DOHH2 (cell line): ENCODE data around the gene PHAF1.

Source experiments
- H3F3A ChIP-seq: fragments of 200-600 bp; sonication (generic), shearing (Covaris generic); 2 replicates; pipeline ENCODE4 v1.6.0; 2016; ENCODE audit warnings: antibody characterized with exemption, mild to moderate bottlenecking; ENCODE audit not compliant: control insufficient read depth, insufficient read depth
- H3K27ac ChIP-seq: fragments of 200-600 bp; sonication (generic); 2 replicates; pipeline ENCODE4 v1.5.1; 2014; ENCODE audit warnings: low read depth, mild to moderate bottlenecking, low read length, moderate library complexity
- H3K27me3 ChIP-seq: fragments of 200-600 bp; sonication (generic); 2 replicates; pipeline ENCODE4 v1.6.1; 2014; ENCODE audit warnings: mild to moderate bottlenecking, low read length, mixed read lengths; ENCODE audit not compliant: control insufficient read depth
- H3K36me3 ChIP-seq: fragments of 200-600 bp; sonication (generic); 2 replicates; pipeline ENCODE4 v1.6.1; 2014; ENCODE audit warnings: mild to moderate bottlenecking, low read length, moderate library complexity, mixed read lengths; ENCODE audit not compliant: control insufficient read depth
- H3K4me1 ChIP-seq: fragments of 200-600 bp; sonication (generic); 2 replicates; pipeline ENCODE4 v1.6.1; 2014; ENCODE audit warnings: mild to moderate bottlenecking, low read length, mixed read lengths; ENCODE audit not compliant: control insufficient read depth
- H3K4me2 ChIP-seq: fragments of 200-600 bp; sonication (generic); 2 replicates; pipeline ENCODE4 v1.6.0; 2014; ENCODE audit warnings: mild to moderate bottlenecking, low read length, moderate library complexity
- H3K4me3 ChIP-seq: fragments of 200-600 bp; sonication (generic); 2 replicates; pipeline ENCODE4 v1.5.1; 2014; ENCODE audit warnings: mild to moderate bottlenecking, low read length, mixed read lengths
- H3K79me2 ChIP-seq: fragments of 200-600 bp; sonication (generic); 2 replicates; pipeline ENCODE4 v1.6.1; 2014; ENCODE audit warnings: mild to moderate bottlenecking, low read length, mixed read lengths; ENCODE audit not compliant: control insufficient read depth
- H3K9me2 ChIP-seq: fragments of 200-600 bp; sonication (generic); replicated peaks from 2 replicates; pipeline ENCODE4 v1.6.1; 2014; ENCODE audit warnings: mild to moderate bottlenecking, low read length, mixed read lengths; ENCODE audit not compliant: control insufficient read depth
- H3K9me3 ChIP-seq: fragments of 200-600 bp; sonication (generic); 2 replicates; pipeline ENCODE4 v1.6.1; 2014; ENCODE audit warnings: antibody characterized with exemption, low read length, mixed read lengths; ENCODE audit not compliant: control insufficient read depth, insufficient read depth
- H4K20me1 ChIP-seq: fragments of 200-600 bp; sonication (generic); 2 replicates; pipeline ENCODE4 v1.6.0; 2014; ENCODE audit warnings: low read depth, mild to moderate bottlenecking, antibody characterized with exemption, low read length, moderate library complexity; ENCODE audit not compliant: control insufficient read depth, insufficient read depth
- EZH2phosphoT487 ChIP-seq: fragments of 200-600 bp; sonication (generic); IDR thresholded peaks from 2 replicates; pipeline ENCODE4 v1.6.1; 2017; ENCODE audit warnings: borderline replicate concordance, mild to moderate bottlenecking, antibody characterized with exemption, low read length, moderate library complexity, mixed read lengths
- TF ChIP-seq, protein P1 (sequence below): fragments of 200-600 bp; sonication (generic); IDR thresholded peaks from one replicate; pipeline ENCODE4 v1.5.1; 2014; ENCODE audit warnings: antibody characterized with exemption, mild to moderate bottlenecking, low read depth, low read length; ENCODE audit not compliant: poor library complexity, severe bottlenecking

PHAF1 gene

DNA sequence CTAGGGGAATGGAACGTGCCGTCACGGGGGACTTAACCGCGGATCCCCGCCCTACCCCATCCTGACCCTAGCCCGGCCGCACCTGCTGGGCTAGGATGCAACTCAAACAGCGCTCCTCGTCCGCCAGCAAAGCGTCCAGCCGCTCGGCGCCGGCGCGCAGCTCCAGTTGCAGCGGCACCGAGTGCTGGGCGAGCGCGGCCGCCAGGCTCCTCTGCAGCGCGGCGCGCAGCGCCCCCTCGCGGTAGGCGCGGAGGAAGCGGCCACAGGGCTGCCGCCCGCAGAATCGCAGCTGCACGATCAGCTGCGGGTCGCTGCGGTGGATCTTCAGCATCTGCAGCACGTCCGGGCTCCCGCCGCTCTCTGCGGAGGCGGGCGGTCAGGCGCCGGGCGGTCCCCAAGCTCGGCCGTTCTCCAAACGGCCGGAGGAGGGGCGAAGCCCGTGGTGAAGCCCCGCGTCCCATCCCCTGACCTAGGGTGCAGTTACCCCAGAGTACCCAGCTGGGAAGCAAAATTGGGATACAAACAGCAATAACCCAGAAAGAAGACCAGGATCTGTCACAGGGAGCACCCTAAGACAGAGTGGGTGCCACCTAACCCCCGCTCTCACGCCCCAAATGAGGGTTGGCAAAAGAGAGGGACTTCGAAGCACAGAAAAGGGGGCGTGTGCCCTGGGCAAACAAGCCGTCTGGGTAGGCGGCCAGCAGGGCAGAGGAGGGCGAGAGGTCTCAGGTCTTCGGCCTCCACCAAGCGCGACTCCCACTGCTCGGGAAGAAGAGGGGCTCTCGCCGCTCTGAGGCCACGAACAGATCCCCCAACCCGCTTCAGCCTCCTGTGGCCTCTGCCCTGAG, 45.8 kb downstream of the PHAF1 start:
- Histone ChIP-seq H3K4me3 (0 out of 2 replicates have a peak overlapping the region, but pooled peaks have one; percentile 31), H3K9me3 (no peaks in the 10 kb centered on the region)

GRCh38 chr16:67156143-67156844, 46.6 kb downstream of the PHAF1 start:
- Histone ChIP-seq H4K20me1 (peaks cover 9% of the 10 kb centered on the region; the same call in 1 of the 2 replicates), H3K27ac (no peak overlapping the region), H3K9me3 (no peaks in the 10 kb centered on the region), H3K9me2 (no peaks in the 10 kb centered on the region), H3K27me3 (peaks cover 17% of the 10 kb centered on the region), H3F3A (peaks cover 13% of the 10 kb centered on the region), H3K36me3 (no peaks in the 10 kb centered on the region), H3K4me2 (no peak overlapping the region), H3K4me3 (no peak overlapping the region), H3K79me2 (no peaks in the 10 kb centered on the region), H3K4me1 (peaks cover 31% of the 10 kb centered on the region)
- TF ChIP-seq EZH2phosphoT487: no peak
- TF ChIP-seq, protein P1, sequence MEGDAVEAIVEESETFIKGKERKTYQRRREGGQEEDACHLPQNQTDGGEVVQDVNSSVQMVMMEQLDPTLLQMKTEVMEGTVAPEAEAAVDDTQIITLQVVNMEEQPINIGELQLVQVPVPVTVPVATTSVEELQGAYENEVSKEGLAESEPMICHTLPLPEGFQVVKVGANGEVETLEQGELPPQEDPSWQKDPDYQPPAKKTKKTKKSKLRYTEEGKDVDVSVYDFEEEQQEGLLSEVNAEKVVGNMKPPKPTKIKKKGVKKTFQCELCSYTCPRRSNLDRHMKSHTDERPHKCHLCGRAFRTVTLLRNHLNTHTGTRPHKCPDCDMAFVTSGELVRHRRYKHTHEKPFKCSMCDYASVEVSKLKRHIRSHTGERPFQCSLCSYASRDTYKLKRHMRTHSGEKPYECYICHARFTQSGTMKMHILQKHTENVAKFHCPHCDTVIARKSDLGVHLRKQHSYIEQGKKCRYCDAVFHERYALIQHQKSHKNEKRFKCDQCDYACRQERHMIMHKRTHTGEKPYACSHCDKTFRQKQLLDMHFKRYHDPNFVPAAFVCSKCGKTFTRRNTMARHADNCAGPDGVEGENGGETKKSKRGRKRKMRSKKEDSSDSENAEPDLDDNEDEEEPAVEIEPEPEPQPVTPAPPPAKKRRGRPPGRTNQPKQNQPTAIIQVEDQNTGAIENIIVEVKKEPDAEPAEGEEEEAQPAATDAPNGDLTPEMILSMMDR: no peak

More for the DNA sequence above, 45.8 kb downstream of the PHAF1 start:
- no peak for TF ChIP-seq EZH2phosphoT487
- TF ChIP-seq, protein P1: peak; percentile 96
- Histone ChIP-seq H3K27me3 (peaks cover 23% of the 10 kb centered on the region), H3K36me3 (no peaks in the 10 kb centered on the region), H3K27ac (no peak overlapping the region), H3K4me1 (peaks cover 30% of the 10 kb centered on the region), H3K79me2 (no peaks in the 10 kb centered on the region), H4K20me1 (peaks cover 9% of the 10 kb centered on the region; the same call in 1 of the 2 replicates), H3F3A (peaks cover 13% of the 10 kb centered on the region), H3K9me2 (no peaks in the 10 kb centered on the region), H3K4me2 (peak overlapping the region; percentile 55)

DNA sequence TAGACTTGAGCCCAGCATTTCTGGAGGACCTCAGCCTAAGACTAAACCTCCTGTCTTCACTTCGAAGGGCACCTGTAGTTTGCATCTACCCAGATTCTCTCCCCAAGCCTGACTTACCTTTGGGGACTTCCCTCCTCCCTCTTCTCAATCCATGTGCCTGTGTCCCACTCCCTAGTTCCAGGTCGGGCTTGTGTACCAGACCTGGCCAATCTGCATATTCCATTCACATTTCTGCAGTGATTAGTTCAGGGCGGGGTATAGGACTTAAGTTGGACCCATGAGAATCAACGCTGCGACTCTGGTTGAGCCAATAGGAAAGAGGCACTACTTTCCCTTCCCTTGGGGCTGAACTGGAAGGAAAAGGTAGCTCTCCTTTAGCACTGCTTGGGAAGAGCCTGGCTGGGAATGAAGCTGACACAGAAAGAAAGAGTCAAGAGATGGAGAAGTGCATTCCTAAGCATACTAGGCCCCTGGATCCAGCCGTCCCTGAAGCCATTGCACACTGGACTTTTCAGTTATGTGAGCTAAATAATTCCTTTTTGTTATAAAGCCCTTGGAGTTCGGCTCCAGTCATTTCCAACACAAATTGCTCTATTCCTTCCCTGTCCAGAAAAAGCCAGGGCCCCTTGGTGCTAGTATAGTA, 47.5 kb downstream of the PHAF1 start:
- Histone ChIP-seq H3K79me2 (no peaks in the 10 kb centered on the region), H3K9me3 (no peaks in the 10 kb centered on the region), H3K27ac (no peak overlapping the region), H3K4me1 (peaks cover 31% of the 10 kb centered on the region), H3F3A (peaks cover 13% of the 10 kb centered on the region), H3K4me3 (no peak overlapping the region), H3K4me2 (no peak overlapping the region), H4K20me1 (peaks cover 9% of the 10 kb centered on the region; the same call in 1 of the 2 replicates), H3K27me3 (peaks cover 16% of the 10 kb centered on the region), H3K9me2 (no peaks in the 10 kb centered on the region), H3K36me3 (no peaks in the 10 kb centered on the region)
- TF ChIP-seq EZH2phosphoT487: no peak
- TF ChIP-seq, protein P1: no peak
